ENCODE results near the gene CST11. TPM values are rescaled to one million over a fixed set of nuclear protein-coding genes. Genes with fewer than 3 reads are reported as not detected.

Gene CST11
- total and polyA plus RNA-seq, 8 donors: not detected

DNA sequence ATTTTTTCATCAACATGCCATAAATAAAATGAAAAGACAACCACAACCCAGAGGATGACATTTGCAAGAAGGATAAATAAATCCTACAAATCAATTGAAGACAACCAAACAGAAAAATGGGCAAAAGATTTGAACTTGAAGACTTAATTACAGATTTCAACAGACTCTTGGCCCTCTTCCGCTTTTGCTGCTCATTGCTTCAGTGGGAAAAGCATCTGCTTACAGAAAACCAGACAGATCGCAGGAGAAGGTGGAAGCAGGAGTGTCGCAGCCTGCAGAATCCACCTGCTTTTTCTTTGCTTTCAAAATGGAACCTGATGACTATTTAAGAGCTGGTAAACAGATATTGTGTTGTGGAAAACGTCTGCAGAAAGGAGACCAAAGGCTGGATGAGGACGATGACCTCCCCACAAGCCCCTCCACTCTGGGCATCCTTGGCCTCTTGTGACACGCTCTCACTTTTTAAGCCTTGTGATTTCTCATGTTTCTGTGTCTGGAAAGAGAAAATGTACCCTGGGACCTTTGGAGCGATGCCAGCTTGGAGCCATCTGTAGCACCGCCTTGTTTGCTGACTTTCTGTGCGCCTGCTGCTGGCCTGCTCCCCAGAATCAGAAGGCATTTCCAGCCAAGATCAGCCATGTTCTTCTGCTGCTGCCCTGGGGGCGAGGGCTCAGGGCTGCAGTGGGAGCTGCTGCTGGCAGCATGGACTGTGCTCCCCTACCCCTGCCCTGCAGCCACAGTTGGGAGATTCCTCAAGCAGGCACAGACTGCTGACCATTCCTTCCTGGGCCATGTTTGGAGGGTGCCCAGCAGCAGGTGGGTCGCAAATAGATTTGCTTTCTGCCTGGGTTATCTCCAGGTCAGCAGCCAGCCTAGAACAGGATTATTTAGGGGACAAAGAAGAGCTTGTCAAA lies 16.8 kb downstream of the CST11 start:
- Histone ChIP-seq H3K9me3 (no peaks in the 10 kb centered on the region), H3K4me3 (no peak overlapping the region), H3K36me3 (no peaks in the 10 kb centered on the region), H3K27ac (no peak overlapping the region), H3K4me1 (peaks cover 0 to 6% (median 3%) of the 10 kb centered on the region in 3 donors), H3K27me3 (no peaks in the 10 kb centered on the region)
- 43 to 51% methylated on average over 11 of the region's 11 CpGs for WGBS, 2 donors
- FAIRE-seq: no peak
- TF ChIP-seq, protein P1, sequence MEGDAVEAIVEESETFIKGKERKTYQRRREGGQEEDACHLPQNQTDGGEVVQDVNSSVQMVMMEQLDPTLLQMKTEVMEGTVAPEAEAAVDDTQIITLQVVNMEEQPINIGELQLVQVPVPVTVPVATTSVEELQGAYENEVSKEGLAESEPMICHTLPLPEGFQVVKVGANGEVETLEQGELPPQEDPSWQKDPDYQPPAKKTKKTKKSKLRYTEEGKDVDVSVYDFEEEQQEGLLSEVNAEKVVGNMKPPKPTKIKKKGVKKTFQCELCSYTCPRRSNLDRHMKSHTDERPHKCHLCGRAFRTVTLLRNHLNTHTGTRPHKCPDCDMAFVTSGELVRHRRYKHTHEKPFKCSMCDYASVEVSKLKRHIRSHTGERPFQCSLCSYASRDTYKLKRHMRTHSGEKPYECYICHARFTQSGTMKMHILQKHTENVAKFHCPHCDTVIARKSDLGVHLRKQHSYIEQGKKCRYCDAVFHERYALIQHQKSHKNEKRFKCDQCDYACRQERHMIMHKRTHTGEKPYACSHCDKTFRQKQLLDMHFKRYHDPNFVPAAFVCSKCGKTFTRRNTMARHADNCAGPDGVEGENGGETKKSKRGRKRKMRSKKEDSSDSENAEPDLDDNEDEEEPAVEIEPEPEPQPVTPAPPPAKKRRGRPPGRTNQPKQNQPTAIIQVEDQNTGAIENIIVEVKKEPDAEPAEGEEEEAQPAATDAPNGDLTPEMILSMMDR (IDR thresholded peaks at IDR 0.05): no peak
- peak; percentile 80 to 97 (median 88) for ATAC-seq
- peak; percentile 40 to 90 (median 70) for DNase-seq
- intact Hi-C loops (cut with DNase I): no loop called here

DNA sequence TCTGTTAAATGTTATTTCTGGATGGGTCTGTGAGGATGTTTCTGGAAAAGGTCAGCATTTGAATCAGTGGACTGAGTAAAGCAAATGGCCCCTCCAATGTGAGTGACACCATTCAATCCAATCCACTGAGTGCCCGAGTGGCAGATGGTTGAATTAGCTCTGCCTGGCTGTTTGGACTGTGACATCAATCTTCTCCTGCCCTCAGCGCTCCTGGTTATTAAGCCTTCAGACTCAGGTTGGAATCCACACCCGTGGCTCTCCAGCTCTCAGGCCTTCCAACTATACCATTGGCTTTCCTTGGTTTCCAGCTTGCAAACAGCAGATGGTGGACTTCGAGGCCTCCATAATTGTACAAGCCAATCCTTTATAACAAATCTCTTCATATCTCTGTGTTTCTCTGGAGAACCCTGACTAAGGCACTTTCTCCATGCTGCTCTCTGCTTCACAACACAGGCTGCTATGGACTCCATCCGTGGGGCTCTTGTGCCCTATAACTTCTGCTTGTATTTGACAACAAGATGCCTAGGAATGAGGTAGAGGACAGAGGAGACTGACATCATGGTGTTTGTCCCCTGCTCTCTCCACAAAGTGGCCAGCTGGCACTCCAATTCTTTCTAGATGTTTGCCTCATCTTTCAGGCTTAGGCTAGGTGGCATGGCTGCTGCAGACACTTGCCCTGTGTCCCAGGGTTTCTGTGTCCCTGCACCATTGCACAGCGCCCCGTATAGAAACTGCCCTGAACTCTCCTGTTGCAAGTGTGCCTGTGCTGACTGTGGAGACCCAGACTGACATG lies 18.0 kb downstream of the CST11 start:
- FAIRE-seq: no peak

DNA sequence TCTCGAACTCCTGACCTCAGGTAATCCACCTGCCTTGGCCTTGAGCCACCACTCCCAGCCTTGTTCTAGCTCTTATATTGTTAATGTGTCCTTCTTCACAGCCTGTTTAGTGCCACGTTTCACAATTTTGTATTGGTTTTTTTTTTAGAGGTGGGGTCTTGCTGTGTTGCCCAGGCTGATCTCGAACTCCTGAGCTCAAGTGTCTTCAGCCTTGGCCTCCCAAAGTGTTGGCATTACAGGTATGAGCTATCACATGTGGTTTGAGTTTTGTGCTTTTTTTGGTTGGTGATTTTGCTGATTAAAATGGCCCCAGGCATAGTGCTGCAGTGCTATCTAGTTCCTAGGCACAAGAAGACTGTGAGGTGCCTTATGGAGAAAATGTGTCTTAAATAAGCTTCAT lies 19.0 kb downstream of the CST11 start:
- TF ChIP-seq, protein P1 (IDR thresholded peaks at IDR 0.05): no peak
- DNase-seq: no peak
- Histone ChIP-seq H3K27ac (no peak overlapping the region), H3K4me3 (no peak overlapping the region), H3K4me1 (peaks cover 0 to 6% (median 3%) of the 10 kb centered on the region in 3 donors), H3K27me3 (no peaks in the 10 kb centered on the region), H3K9me3 (no peaks in the 10 kb centered on the region), H3K36me3 (no peaks in the 10 kb centered on the region)
- WGBS, 2 donors: 73 to 84% methylated on average over 3 of the region's 3 CpGs
- FAIRE-seq: no peak
- no peak for ATAC-seq
- intact Hi-C loops (cut with DNase I): no loop called here

More for the DNA sequence above, 18.0 kb downstream of the CST11 start:
- Histone ChIP-seq H3K27ac (no peak overlapping the region), H3K4me3 (no peak overlapping the region), H3K36me3 (no peaks in the 10 kb centered on the region), H3K9me3 (no peaks in the 10 kb centered on the region), H3K4me1 (peaks cover 0 to 6% (median 3%) of the 10 kb centered on the region in 3 donors), H3K27me3 (no peaks in the 10 kb centered on the region)
- 83 to 88% methylated on average over 7 of the region's 7 CpGs for WGBS, 2 donors
- intact Hi-C loops (cut with DNase I): no loop called here
- DNase-seq: no peak
- TF ChIP-seq, protein P1 (IDR thresholded peaks at IDR 0.05): no peak
- ATAC-seq: no peak

DNA sequence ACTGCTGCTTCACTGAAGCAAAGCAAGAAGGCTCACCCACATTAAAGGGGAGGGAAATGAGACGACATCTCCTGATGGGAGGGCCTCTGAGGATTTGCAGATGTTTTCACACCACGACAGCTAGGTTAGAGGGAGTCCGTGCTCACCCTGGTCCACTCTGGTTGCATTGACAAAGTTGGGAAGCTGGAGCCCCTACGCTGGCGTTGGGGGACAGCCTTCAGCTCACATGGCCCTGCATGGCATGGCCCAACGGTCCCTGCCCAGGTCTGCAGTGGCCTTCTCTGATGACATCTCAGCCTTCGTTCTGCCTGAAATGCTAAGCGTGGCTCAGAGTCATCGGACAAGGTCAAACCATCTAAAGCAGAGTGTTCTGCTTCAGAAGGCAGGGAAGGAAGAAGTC lies 27.5 kb downstream of the CST11 start:
- Histone ChIP-seq H3K36me3 (no peaks in the 10 kb centered on the region), H3K9me3 (no peaks in the 10 kb centered on the region), H3K4me3 (no peak overlapping the region), H3K27me3 (peaks cover 0 to 4% (median 0%) of the 10 kb centered on the region in 4 donors), H3K4me1 (no peaks in the 10 kb centered on the region), H3K27ac (no peak overlapping the region)
- DNase-seq: no peak
- ATAC-seq: no peak
- intact Hi-C loops (cut with DNase I): no loop called here
- no peak for FAIRE-seq
- 63 to 72% methylated on average over 9 of the region's 9 CpGs for WGBS, 2 donors
- TF ChIP-seq, protein P1 (IDR thresholded peaks at IDR 0.05): no peak

All from pancreas (tissue), 10 donors.